HL-60 (cell line): ENCODE measurements around the gene HDX.

Experiments used
- CTCF ChIP-seq: IDR thresholded peaks from one replicate; pipeline ENCODE4 v1.5.1; 2011; ENCODE audit warnings: low read length, control low read depth, inconsistent platforms; ENCODE audit not compliant: insufficient read depth
- GABPA ChIP-seq: IDR thresholded peaks from 2 replicates; pipeline ENCODE4 v1.6.1; 2012; ENCODE audit warnings: low read depth
- POLR2AphosphoS5 ChIP-seq: IDR thresholded peaks from 2 replicates; pipeline ENCODE4 v1.6.1; 2012; ENCODE audit warnings: low read depth
- REST ChIP-seq: IDR thresholded peaks from 2 replicates; pipeline ENCODE4 v1.6.1; 2012; ENCODE audit warnings: low read depth; ENCODE audit not compliant: insufficient replicate concordance
- SPI1 ChIP-seq: IDR thresholded peaks from 2 replicates; pipeline ENCODE4 v1.6.1; 2012; ENCODE audit warnings: low read depth, mild to moderate bottlenecking, borderline replicate concordance

- no peak for TF ChIP-seq CTCF
- no peak for TF ChIP-seq POLR2AphosphoS5
- TF ChIP-seq REST = no peak
- TF ChIP-seq GABPA = no peak
- TF ChIP-seq SPI1 = no peak
Observed at GRCh38 chrX:84340968-84341367, 161.3 kb downstream of the HDX start.
